ENCODE results near the gene VTA1.
"Not testable (repeated sequence)": the region's sequence is repeated elsewhere in the genome, so short reads cannot be mapped to it uniquely, and the experiment has no call there.

VTA1 gene

DNA sequence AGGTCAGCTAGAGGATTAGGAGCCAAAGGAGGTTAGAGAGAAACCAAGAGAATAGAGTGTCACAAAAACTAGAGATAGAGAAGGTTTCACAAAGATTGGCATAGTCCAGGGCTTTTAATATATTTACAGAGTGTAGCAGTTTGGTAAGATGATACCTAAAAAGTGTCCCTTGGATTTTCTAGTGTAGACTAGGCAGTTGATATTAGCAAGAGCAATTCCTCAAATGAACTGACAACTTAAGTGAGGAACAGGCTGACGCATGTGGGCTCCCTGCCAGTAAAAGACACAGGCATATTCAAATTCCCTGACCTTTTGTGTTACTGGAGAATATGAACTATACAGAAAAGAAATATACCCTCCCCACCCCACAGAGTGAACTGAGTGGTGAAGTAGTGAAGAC is 40.1 kb downstream of the VTA1 start:
- no peaks in the 10 kb centered on the region for H3K79me2 ChIP-seq (ENCODE audit: insufficient read depth, low read depth)
- H4K20me1 ChIP-seq (ENCODE audit: insufficient read depth), result no peaks in the 10 kb centered on the region
- H3K27me3 ChIP-seq (ENCODE audit: insufficient read depth, low read depth), result no peaks in the 10 kb centered on the region
- no peak overlapping the region for H3K27ac ChIP-seq
- H3K9ac ChIP-seq, result no peak overlapping the region
- H3K4me3 ChIP-seq (IDR thresholded peaks at IDR 0.05; ENCODE audit: insufficient read depth, low read depth, low read length), result no peak overlapping the region
- H3K4me2 ChIP-seq, result no peak overlapping the region
- no peak overlapping the region for H2AFZ ChIP-seq (ENCODE audit: low read depth)
- no peaks in the 10 kb centered on the region for H3K4me1 ChIP-seq (ENCODE audit: low read depth, poor library complexity, severe bottlenecking)
- H3K36me3 ChIP-seq (ENCODE audit: insufficient read depth), result no peaks in the 10 kb centered on the region
- TF ChIP-seq, protein P1, sequence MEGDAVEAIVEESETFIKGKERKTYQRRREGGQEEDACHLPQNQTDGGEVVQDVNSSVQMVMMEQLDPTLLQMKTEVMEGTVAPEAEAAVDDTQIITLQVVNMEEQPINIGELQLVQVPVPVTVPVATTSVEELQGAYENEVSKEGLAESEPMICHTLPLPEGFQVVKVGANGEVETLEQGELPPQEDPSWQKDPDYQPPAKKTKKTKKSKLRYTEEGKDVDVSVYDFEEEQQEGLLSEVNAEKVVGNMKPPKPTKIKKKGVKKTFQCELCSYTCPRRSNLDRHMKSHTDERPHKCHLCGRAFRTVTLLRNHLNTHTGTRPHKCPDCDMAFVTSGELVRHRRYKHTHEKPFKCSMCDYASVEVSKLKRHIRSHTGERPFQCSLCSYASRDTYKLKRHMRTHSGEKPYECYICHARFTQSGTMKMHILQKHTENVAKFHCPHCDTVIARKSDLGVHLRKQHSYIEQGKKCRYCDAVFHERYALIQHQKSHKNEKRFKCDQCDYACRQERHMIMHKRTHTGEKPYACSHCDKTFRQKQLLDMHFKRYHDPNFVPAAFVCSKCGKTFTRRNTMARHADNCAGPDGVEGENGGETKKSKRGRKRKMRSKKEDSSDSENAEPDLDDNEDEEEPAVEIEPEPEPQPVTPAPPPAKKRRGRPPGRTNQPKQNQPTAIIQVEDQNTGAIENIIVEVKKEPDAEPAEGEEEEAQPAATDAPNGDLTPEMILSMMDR (conservative IDR thresholded peaks at IDR 0.05; ENCODE audit: low read depth, low read length), result no peak

DNA sequence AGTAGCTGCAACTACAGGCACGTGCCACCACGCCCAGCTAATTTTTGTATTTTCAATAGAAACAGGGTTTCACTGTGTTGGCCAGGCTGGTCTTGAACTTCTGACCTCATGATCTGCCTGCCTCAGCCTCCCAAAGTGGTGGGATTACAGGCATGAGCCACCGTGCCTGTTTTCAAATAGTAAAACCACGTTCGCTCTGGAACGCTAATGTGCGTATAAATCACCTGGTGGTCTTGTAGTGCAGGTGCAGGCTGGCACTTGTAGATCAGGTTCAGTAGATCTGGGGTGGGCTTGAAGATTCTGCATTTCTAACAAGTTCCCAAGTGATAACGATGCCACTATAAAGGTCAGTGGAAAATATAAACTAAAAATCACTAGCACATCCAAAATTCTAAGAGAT is 41.3 kb downstream of the VTA1 start:
- TF ChIP-seq, protein P1 (conservative IDR thresholded peaks at IDR 0.05; ENCODE audit: low read depth, low read length), result peak; percentile 24; the same call in 1 of the 2 replicates
- not testable (repeated sequence) for H3K4me3 ChIP-seq (IDR thresholded peaks at IDR 0.05; ENCODE audit: insufficient read depth, low read depth, low read length); H3K27ac ChIP-seq; H3K79me2 ChIP-seq (ENCODE audit: insufficient read depth, low read depth); H3K9ac ChIP-seq; H4K20me1 ChIP-seq (ENCODE audit: insufficient read depth); H3K4me1 ChIP-seq (ENCODE audit: low read depth, poor library complexity, severe bottlenecking); H2AFZ ChIP-seq (ENCODE audit: low read depth); H3K36me3 ChIP-seq (ENCODE audit: insufficient read depth); H3K27me3 ChIP-seq (ENCODE audit: insufficient read depth, low read depth); H3K4me2 ChIP-seq

DNA sequence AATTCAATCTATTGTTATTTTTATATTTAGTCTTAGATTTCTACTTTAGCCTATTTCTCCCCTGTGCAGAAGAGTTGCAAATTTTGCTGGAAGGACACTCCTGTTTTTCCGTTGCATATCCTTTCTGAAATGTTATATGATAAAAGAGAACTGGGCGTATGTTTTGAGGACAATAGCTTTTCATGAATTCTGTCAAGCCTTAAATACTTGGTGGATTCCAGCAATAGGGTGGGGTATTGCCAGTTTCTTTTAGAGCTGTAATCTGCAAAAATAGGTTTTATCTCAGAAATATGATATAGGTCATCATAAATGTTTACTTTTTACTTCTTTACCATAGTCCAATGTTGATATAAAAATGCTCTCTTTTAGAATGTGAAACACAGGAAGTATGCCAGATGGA is 42.0 kb downstream of the VTA1 start:
- Histone ChIP-seq H3K9ac (no peak overlapping the region), H3K4me3 (IDR thresholded peaks at IDR 0.05; ENCODE audit: insufficient read depth, low read depth, low read length) (no peak overlapping the region), H3K36me3 (ENCODE audit: insufficient read depth) (no peaks in the 10 kb centered on the region), H3K27me3 (ENCODE audit: insufficient read depth, low read depth) (no peaks in the 10 kb centered on the region), H3K27ac (no peak overlapping the region), H3K4me1 (ENCODE audit: low read depth, poor library complexity, severe bottlenecking) (no peaks in the 10 kb centered on the region), H3K4me2 (no peak overlapping the region), H3K79me2 (ENCODE audit: insufficient read depth, low read depth) (no peaks in the 10 kb centered on the region), H2AFZ (ENCODE audit: low read depth) (no peak overlapping the region), H4K20me1 (ENCODE audit: insufficient read depth) (no peaks in the 10 kb centered on the region)
- TF ChIP-seq, protein P1 (conservative IDR thresholded peaks at IDR 0.05; ENCODE audit: low read depth, low read length), result no peak

DNA sequence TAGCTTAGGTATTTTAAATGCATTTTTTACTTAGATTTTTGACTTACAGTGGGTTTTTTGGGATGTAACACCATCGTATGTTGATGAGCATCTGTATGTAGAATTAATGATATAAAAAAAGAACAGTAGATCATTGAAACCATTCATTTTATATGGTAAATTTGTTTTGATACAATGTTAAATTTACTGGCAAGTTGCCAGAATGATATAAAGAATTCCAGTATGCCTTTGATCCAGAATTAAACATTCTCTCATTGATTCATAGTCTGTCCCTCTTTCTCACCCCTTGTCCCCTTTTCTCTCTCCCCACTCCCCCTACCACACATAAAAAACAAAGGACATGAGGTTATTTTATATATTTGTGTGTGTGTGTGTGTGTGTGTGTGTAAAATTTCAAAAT is 45.3 kb downstream of the VTA1 start:
- no peaks in the 10 kb centered on the region for H3K79me2 ChIP-seq (ENCODE audit: insufficient read depth, low read depth)
- H3K36me3 ChIP-seq (ENCODE audit: insufficient read depth), result 0 out of 2 replicates have a peak, but pooled peaks cover 4% of the 10 kb centered on the region
- H3K27me3 ChIP-seq (ENCODE audit: insufficient read depth, low read depth), result no peaks in the 10 kb centered on the region
- no peak overlapping the region for H3K9ac ChIP-seq
- TF ChIP-seq, protein P1 (conservative IDR thresholded peaks at IDR 0.05; ENCODE audit: low read depth, low read length), result no peak
- H2AFZ ChIP-seq (ENCODE audit: low read depth), result no peak overlapping the region
- H3K27ac ChIP-seq, result no peak overlapping the region
- H4K20me1 ChIP-seq (ENCODE audit: insufficient read depth), result no peaks in the 10 kb centered on the region
- H3K4me2 ChIP-seq, result no peak overlapping the region
- H3K4me1 ChIP-seq (ENCODE audit: low read depth, poor library complexity, severe bottlenecking), result no peaks in the 10 kb centered on the region
- no peak overlapping the region for H3K4me3 ChIP-seq (IDR thresholded peaks at IDR 0.05; ENCODE audit: insufficient read depth, low read depth, low read length)
